Endodermal cell (in vitro differentiated cells): Measurements from ENCODE around the gene ASTN2. TPM values are rescaled to one million over a fixed set of nuclear protein-coding genes. Genes with fewer than 3 reads are reported as not detected.
A peak's percentile ranks its signal among the peaks of the same experiment; 100 is the strongest.

Experiments used
- DNase-seq: peaks from one replicate; pipeline ENCODE4 v3.0.0-alpha.2; 2017
- H3K27ac ChIP-seq: 2 replicates; pipeline ENCODE4 v1.5.1; 2013; ENCODE audit warnings: mild to moderate bottlenecking, low read depth, low read length, moderate library complexity
- H3K27me3 ChIP-seq: 2 replicates; pipeline ENCODE4 v1.6.1; 2013; ENCODE audit warnings: mild to moderate bottlenecking, low read length, moderate library complexity; ENCODE audit not compliant: insufficient read depth, control insufficient read depth, poor library complexity, severe bottlenecking
- H3K36me3 ChIP-seq: 2 replicates; pipeline ENCODE4 v1.7.0; 2013; ENCODE audit warnings: mild to moderate bottlenecking, low read length, moderate library complexity; ENCODE audit not compliant: control insufficient read depth, insufficient read depth
- H3K4me1 ChIP-seq: one replicate; pipeline ENCODE4 v1.7.0; 2013; ENCODE audit warnings: low read length; ENCODE audit not compliant: control insufficient read depth, insufficient read depth
- H3K4me3 ChIP-seq: 2 replicates; pipeline ENCODE4 v1.5.1; 2013; ENCODE audit warnings: mild to moderate bottlenecking, low read length, moderate library complexity
- H3K9ac ChIP-seq: 2 replicates; pipeline ENCODE4 v1.6.1; 2013; ENCODE audit warnings: mild to moderate bottlenecking, low read length, moderate library complexity; ENCODE audit not compliant: poor library complexity, severe bottlenecking; ENCODE audit errors: extremely low read depth
- H3K9me3 ChIP-seq: 2 replicates; pipeline ENCODE4 v1.6.1; 2013; ENCODE audit warnings: mild to moderate bottlenecking, low read length, moderate library complexity; ENCODE audit not compliant: control insufficient read depth
- H3K27ac Mint-ChIP-seq: 2 replicates; pipeline ENCODE4 v1.8.0; 2020; ENCODE audit warnings: mixed read lengths
- H3K27me3 Mint-ChIP-seq: 2 replicates; pipeline ENCODE4 v1.8.0; 2021; ENCODE audit warnings: mild to moderate bottlenecking, mixed read lengths; ENCODE audit not compliant: insufficient read depth
- H3K36me3 Mint-ChIP-seq: 2 replicates; pipeline ENCODE4 v1.8.0; 2020; ENCODE audit warnings: low read depth, mixed read lengths
- H3K4me1 Mint-ChIP-seq: 2 replicates; pipeline ENCODE4 v1.8.0; 2020; ENCODE audit warnings: mixed read lengths
- H3K4me3 Mint-ChIP-seq: 2 replicates; pipeline ENCODE4 v1.8.0; 2020; ENCODE audit warnings: mild to moderate bottlenecking, moderate library complexity, mixed read lengths
- H3K9me3 Mint-ChIP-seq: 2 replicates; pipeline ENCODE4 v1.8.0; 2020; ENCODE audit warnings: mild to moderate bottlenecking, mixed read lengths
- WGBS, 2 experiments: methylation state at CpG; one replicate each; pipeline versions ENCODE4 v1.1.5 to v1.1.7; 2013; ENCODE audit warnings: missing lambda C conversion rate in 2 of 2, mixed read lengths in 1 of 2; ENCODE audit not compliant: insufficient coverage in 1 of 2, insufficient read length in 1 of 2; 5-methylcytosine and 5-hydroxymethylcytosine counted together
- total RNA-seq, 2 donors: library from RNA; stranded (reverse); fragmentation: NEBNext Ultra II Directional in 1 of 2; extraction: Animal tissue kit (Norgen Biotek cat#: 25700) in 1 of 2; gene quantifications; 2 replicates in 1 of 2; 3 replicates in 1 of 2; pipeline ENCODE4 v1.2.1, GENCODE V29; 2021
- TF ChIP-seq, protein P1 (sequence below): fragments of 200-600 bp; sonication (generic); conservative IDR thresholded peaks from 2 replicates; pipeline ENCODE4 v1.5.0; 2021; ENCODE audit warnings: antibody characterized with exemption, mild to moderate bottlenecking

Gene ASTN2
- total RNA-seq, 2 donors from 2014 or later, result 8.9 to 10.4 TPM

DNA sequence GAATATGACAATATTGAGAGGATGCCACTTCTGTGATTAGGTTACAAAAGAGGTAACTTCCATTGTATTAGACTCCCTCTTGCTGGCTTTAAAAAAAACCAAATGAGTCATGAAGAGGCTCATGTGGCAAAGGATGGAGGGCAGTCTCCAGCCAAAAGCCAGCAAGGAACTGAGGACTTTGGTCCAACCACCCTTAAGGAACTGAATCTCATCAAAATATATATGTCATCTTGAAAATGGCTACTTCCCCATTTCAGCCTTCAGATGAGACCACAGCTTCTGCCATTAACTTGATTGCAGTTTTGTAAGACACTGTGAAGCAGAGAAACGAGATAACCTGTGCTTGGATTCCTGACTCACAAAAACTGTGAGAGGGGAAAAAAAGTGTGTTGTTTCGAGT, 743.3 kb downstream of the ASTN2 start:
- Histone ChIP-seq H3K27me3 (no peaks in the 10 kb centered on the region), H3K9ac (no peak overlapping the region), H3K9me3 (peaks cover 64% of the 10 kb centered on the region), H3K36me3 (peaks cover 21% of the 10 kb centered on the region), H3K4me1 (peaks cover 3% of the 10 kb centered on the region), H3K27ac (no peak overlapping the region), H3K4me3 (peak overlapping the region; percentile 64)
- Mint-ChIP-seq H3K9me3 (peaks cover 51% of the 10 kb centered on the region), H3K27ac (no peak overlapping the region), H3K36me3 (peaks cover 29% of the 10 kb centered on the region), H3K4me3 (no peak overlapping the region), H3K27me3 (no peaks in the 10 kb centered on the region), H3K4me1 (no peaks in the 10 kb centered on the region)
- TF ChIP-seq, protein P1, sequence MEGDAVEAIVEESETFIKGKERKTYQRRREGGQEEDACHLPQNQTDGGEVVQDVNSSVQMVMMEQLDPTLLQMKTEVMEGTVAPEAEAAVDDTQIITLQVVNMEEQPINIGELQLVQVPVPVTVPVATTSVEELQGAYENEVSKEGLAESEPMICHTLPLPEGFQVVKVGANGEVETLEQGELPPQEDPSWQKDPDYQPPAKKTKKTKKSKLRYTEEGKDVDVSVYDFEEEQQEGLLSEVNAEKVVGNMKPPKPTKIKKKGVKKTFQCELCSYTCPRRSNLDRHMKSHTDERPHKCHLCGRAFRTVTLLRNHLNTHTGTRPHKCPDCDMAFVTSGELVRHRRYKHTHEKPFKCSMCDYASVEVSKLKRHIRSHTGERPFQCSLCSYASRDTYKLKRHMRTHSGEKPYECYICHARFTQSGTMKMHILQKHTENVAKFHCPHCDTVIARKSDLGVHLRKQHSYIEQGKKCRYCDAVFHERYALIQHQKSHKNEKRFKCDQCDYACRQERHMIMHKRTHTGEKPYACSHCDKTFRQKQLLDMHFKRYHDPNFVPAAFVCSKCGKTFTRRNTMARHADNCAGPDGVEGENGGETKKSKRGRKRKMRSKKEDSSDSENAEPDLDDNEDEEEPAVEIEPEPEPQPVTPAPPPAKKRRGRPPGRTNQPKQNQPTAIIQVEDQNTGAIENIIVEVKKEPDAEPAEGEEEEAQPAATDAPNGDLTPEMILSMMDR, result no peak
- WGBS, 2 experiments, result 85 to 100% methylated on average over 1 of the region's 2 CpGs
- DNase-seq, result no peak

DNA sequence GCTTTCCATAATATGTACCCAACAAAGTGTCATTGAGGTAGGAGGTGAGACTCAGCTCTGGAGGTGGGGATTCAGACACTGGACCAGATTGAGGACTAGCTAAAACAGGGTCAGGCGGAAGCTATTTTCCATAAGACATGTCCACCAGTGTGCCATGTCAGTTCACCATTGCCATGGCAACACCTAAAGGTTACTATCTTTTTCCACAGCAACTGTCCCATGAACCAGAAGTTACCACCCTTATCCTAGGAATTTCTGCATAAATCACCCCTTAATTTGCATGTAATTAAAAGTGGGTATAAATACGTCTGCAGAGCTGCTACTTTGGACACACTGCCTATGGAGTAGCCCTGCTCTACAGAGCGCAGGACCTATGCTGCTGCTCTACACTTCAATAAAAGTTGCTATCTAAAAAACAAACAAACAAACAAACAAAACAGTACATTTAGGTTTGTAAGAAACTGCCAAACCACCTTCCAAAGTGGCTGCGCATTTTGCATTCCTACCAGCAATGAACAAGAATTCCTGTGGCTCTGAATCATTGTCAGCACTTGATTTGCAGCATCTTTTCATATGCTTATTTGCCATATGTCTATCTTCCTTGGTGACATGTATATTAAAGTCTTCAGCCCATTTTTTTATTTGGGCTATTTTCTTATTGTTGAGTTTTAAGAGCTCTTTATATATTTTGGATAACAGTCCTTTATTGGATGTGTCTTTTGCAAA, 745.7 kb downstream of the ASTN2 start:
- Mint-ChIP-seq H3K4me1 (no peaks in the 10 kb centered on the region), H3K4me3 (no peak overlapping the region), H3K36me3 (peaks cover 13% of the 10 kb centered on the region), H3K27me3 (no peaks in the 10 kb centered on the region), H3K9me3 (peaks cover 30% of the 10 kb centered on the region), H3K27ac (no peak overlapping the region)
- no peak overlapping the region for H3K27ac ChIP-seq
- TF ChIP-seq, protein P1, result no peak
- peaks cover 15% of the 10 kb centered on the region for H3K36me3 ChIP-seq
- H3K9me3 ChIP-seq, result peaks cover 40% of the 10 kb centered on the region
- no peak overlapping the region for H3K4me3 ChIP-seq
- H3K9ac ChIP-seq, result no peak overlapping the region
- no peaks in the 10 kb centered on the region for H3K4me1 ChIP-seq
- no peaks in the 10 kb centered on the region for H3K27me3 ChIP-seq
- 92 to 94% methylated on average over 2 to 4 of the region's 4 CpGs for WGBS, 2 experiments
- DNase-seq, result no peak

DNA sequence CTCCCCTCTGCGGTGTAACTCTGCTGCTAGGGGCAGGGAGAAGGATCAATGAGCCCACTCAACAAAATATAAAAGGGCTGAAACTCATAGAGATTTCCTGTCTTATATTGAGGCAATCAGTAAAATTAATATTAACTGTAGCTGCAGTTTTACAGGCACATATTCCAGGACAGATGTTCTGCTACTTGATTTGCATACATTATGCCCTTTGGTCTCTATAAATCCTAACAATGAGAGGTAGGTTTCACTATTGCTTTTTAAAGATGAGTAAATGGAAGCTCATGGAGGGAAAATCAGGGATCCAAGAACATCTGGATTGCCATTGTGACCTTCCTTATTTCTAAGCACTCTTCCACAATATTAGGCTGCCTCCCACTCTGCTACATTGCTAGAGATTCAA, 751.3 kb downstream of the ASTN2 start:
- H3K27me3 Mint-ChIP-seq, result no peaks in the 10 kb centered on the region
- DNase-seq, result no peak
- WGBS, 2 experiments, result 100% methylated on average over 1 of the region's 1 CpG

More for the DNA sequence above, 751.3 kb downstream of the ASTN2 start:
- no peaks in the 10 kb centered on the region for H3K36me3 Mint-ChIP-seq
- no peak overlapping the region for H3K27ac Mint-ChIP-seq
- H3K4me3 ChIP-seq, result no peak overlapping the region
- peaks cover under 1% of the 10 kb centered on the region for H3K4me1 Mint-ChIP-seq
- no peaks in the 10 kb centered on the region for H3K9me3 ChIP-seq
- H3K36me3 ChIP-seq, result no peaks in the 10 kb centered on the region
- H3K27me3 ChIP-seq, result no peaks in the 10 kb centered on the region
- H3K9ac ChIP-seq, result no peak overlapping the region
- no peak overlapping the region for H3K4me3 Mint-ChIP-seq
- H3K9me3 Mint-ChIP-seq, result no peaks in the 10 kb centered on the region
- no peaks in the 10 kb centered on the region for H3K4me1 ChIP-seq
- no peak overlapping the region for H3K27ac ChIP-seq
- TF ChIP-seq, protein P1, result no peak
